ENCODE results near the gene CYSLTR2. TPM values are rescaled to one million over a fixed set of nuclear protein-coding genes. Genes with fewer than 3 reads are reported as not detected.

The CYSLTR2 gene
- total RNA-seq, 1 experiment from 2014 or later: not detected

GRCh38 chr13:48749699-48750473 lies 96.2 kb downstream of the CYSLTR2 start:
- ChIA-PET POLR2A (interaction anchor here (0.6 kb wide), 1 partner anchor 447 kb away, joined by 9 read pairs; no protein-coding TSS in a partner anchor), CTCF (no interaction called here)
- DNase-seq (ENCODE audit: low read depth, low spot score) (peak; percentile 91), ATAC-seq (peak; percentile 97)
- Histone ChIP-seq H3K27me3 (ENCODE audit: control insufficient read depth, insufficient read depth, low read length) (no peaks in the 10 kb centered on the region), H3K9me3 (ENCODE audit: control insufficient read depth, insufficient read depth, low read depth, low read length) (no peaks in the 10 kb centered on the region), H3K27ac (ENCODE audit: low read length) (no peak overlapping the region), H3K36me3 (ENCODE audit: control insufficient read depth, insufficient read depth, low read length) (no peaks in the 10 kb centered on the region), H3K4me3 (ENCODE audit: low read depth in 2 of 2, low read length in 2 of 2) (no peak overlapping the region), H3K4me1 (ENCODE audit: control insufficient read depth, insufficient read depth, low read length) (no peaks in the 10 kb centered on the region; the same call in 1 of the 2 replicates)
- TF ChIP-seq CTCF (IDR thresholded peaks at IDR 0.05): peak; percentile 78
- TF ChIP-seq TCF7L2 (IDR thresholded peaks at IDR 0.05; ENCODE audit: low read depth, low read length): peak; percentile 44; the same call in 1 of the 2 replicates
- no peak for TF ChIP-seq SIN3A (IDR thresholded peaks at IDR 0.05; ENCODE audit: borderline replicate concordance, insufficient read depth, low read depth, low read length)
- TF ChIP-seq POLR2AphosphoS5 (IDR thresholded peaks at IDR 0.05; ENCODE audit: low read depth, low read length): no peak
- no peak for TF ChIP-seq REST (IDR thresholded peaks at IDR 0.05; ENCODE audit: insufficient read depth in 1 of 2, low read depth in 2 of 2, low read length in 1 of 2)
- no TSS peak for BruUV-seq (replicated peaks)
- intact Hi-C loops (cut with micrococcal nuclease; ENCODE audit: unreplicated experiment): no loop called here
- in situ Hi-C loops (cut with HindIII; ENCODE audit: low pct_unique_long_range_greater_than_20kb, low sequenced_read_pairs): no loop called here

GRCh38 chr13:48750588-48751383 lies 97.1 kb downstream of the CYSLTR2 start:
- TF ChIP-seq POLR2AphosphoS5 (IDR thresholded peaks at IDR 0.05; ENCODE audit: low read depth, low read length) (no peak), REST (IDR thresholded peaks at IDR 0.05; ENCODE audit: insufficient read depth in 1 of 2, low read depth in 2 of 2, low read length in 1 of 2) (no peak), TCF7L2 (IDR thresholded peaks at IDR 0.05; ENCODE audit: low read depth, low read length) (no peak), SIN3A (IDR thresholded peaks at IDR 0.05; ENCODE audit: borderline replicate concordance, insufficient read depth, low read depth, low read length) (no peak)
- DNase-seq (ENCODE audit: low read depth, low spot score): no peak
- H3K4me1 ChIP-seq (ENCODE audit: control insufficient read depth, insufficient read depth, low read length): no peaks in the 10 kb centered on the region; the same call in 1 of the 2 replicates
- ChIA-PET POLR2A (interaction anchor here (0.6 kb wide), 1 partner anchor 106 kb away, joined by 5 read pairs; no protein-coding TSS in a partner anchor), CTCF (no interaction called here)
- BruUV-seq (replicated peaks): no TSS peak
- intact Hi-C loops (cut with micrococcal nuclease; ENCODE audit: unreplicated experiment) (no loop called here), in situ Hi-C loops (cut with HindIII; ENCODE audit: low pct_unique_long_range_greater_than_20kb, low sequenced_read_pairs) (no loop called here)
- H3K4me3 ChIP-seq (ENCODE audit: low read depth in 2 of 2, low read length in 2 of 2): no peak overlapping the region
- H3K27ac ChIP-seq (ENCODE audit: low read length): no peak overlapping the region
- H3K9me3 ChIP-seq (ENCODE audit: control insufficient read depth, insufficient read depth, low read depth, low read length): no peaks in the 10 kb centered on the region
- no peaks in the 10 kb centered on the region for H3K36me3 ChIP-seq (ENCODE audit: control insufficient read depth, insufficient read depth, low read length)
- ATAC-seq: no peak
- H3K27me3 ChIP-seq (ENCODE audit: control insufficient read depth, insufficient read depth, low read length): no peaks in the 10 kb centered on the region
